Neutrophil (primary cell): ENCODE results near the gene CDK1.

ENCODE experiments used
- H3K27ac ChIP-seq: fragments of 200-600 bp; sonication (generic); 2 replicates; pipeline ENCODE4 v1.5.1; 2016; ENCODE audit warnings: mild to moderate bottlenecking, moderate library complexity
- H3K27me3 ChIP-seq: fragments of 200-600 bp; sonication (generic); 2 replicates; pipeline ENCODE4 v1.6.0; 2016; ENCODE audit warnings: mild to moderate bottlenecking
- H3K36me3 ChIP-seq: fragments of 200-600 bp; sonication (generic); 2 replicates; pipeline ENCODE4 v1.5.1; 2017
- H3K4me1 ChIP-seq, 2 experiments: fragments of 200-600 bp in 1 of 2; sonication (generic) in 1 of 2; 1 replicate in 1 of 2; 2 replicates in 1 of 2; pipeline versions ENCODE4 v1.5.1 to v1.6.1; 2013 to 2016; ENCODE audit warnings: low read depth in 1 of 2, low read length in 1 of 2, mild to moderate bottlenecking in 1 of 2, moderate library complexity in 1 of 2; ENCODE audit not compliant: control insufficient read depth in 1 of 2, insufficient read depth in 1 of 2
- H3K4me3 ChIP-seq, 2 experiments: fragments of 200-600 bp in 1 of 2; sonication (generic) in 1 of 2; 1 replicate in 1 of 2; 2 replicates in 1 of 2; pipeline ENCODE4 v1.5.1; 2013 to 2016; ENCODE audit warnings: low read depth in 1 of 2, low read length in 1 of 2, mild to moderate bottlenecking in 1 of 2, moderate library complexity in 1 of 2
- H3K9me3 ChIP-seq: fragments of 200-600 bp; sonication (generic); 2 replicates; pipeline ENCODE4 v1.5.1; 2016
- TF ChIP-seq, protein P1 (sequence below): fragments of 200-600 bp; sonication (generic); IDR thresholded peaks from 2 replicates; pipeline ENCODE4 v1.5.1; 2016; ENCODE audit warnings: antibody characterized with exemption

Gene CDK1

DNA sequence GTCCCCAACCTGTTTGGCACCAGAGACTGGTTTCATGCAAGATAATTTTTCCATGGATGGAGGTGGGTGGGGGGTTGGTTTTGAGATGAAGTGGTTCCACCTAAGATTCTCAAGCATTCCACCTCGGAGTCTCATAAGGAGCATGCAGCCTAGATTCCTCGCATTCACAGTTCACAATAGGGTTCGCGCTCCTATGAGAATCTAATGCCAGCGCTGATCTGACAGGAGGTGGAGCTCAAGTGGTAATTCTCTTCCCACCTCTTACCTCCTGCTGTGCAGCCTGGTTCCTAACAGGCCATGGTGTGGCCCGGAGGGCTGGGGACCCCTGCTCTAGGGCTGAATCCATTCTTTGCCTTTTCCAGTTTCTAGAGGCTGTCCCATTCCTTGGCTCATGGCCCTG lies 19.1 kb upstream of the CDK1 start:
- no peak overlapping the region for H3K4me3 ChIP-seq
- H3K9me3 ChIP-seq = no peaks in the 10 kb centered on the region

DNA sequence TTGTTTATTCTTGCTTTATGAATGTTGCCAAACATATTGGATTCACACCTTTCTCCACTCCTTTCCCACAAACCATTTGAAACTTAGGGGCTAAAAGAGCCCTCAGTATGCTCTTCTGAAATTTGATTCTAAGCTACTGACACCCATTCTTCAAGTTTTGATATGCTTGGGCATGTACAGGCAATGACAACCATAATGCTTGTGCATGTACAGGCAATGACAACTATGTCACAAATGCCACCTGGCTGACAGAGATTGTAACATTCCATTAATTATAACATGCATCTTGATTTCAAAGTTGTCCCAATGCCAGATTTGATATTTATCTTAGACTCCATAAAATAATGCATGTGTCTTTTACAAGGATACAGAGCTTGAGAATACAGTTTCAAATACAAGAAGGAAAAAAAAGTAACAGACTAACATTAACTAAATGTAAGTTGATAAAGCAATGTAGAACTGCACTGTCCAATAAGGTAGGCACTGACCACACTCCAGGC lies 17.5 kb upstream of the CDK1 start:
- H3K27me3 ChIP-seq = no peaks in the 10 kb centered on the region
- H3K4me1 ChIP-seq = no peaks in the 10 kb centered on the region
- H3K36me3 ChIP-seq = no peaks in the 10 kb centered on the region
- H3K9me3 ChIP-seq = no peaks in the 10 kb centered on the region
- TF ChIP-seq, protein P1, sequence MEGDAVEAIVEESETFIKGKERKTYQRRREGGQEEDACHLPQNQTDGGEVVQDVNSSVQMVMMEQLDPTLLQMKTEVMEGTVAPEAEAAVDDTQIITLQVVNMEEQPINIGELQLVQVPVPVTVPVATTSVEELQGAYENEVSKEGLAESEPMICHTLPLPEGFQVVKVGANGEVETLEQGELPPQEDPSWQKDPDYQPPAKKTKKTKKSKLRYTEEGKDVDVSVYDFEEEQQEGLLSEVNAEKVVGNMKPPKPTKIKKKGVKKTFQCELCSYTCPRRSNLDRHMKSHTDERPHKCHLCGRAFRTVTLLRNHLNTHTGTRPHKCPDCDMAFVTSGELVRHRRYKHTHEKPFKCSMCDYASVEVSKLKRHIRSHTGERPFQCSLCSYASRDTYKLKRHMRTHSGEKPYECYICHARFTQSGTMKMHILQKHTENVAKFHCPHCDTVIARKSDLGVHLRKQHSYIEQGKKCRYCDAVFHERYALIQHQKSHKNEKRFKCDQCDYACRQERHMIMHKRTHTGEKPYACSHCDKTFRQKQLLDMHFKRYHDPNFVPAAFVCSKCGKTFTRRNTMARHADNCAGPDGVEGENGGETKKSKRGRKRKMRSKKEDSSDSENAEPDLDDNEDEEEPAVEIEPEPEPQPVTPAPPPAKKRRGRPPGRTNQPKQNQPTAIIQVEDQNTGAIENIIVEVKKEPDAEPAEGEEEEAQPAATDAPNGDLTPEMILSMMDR = no peak
- no peak overlapping the region for H3K4me3 ChIP-seq
- H3K27ac ChIP-seq = no peak overlapping the region

More for the DNA sequence above, 19.1 kb upstream of the CDK1 start:
- Histone ChIP-seq H3K36me3 (no peaks in the 10 kb centered on the region), H3K27me3 (no peaks in the 10 kb centered on the region), H3K4me1 (no peaks in the 10 kb centered on the region), H3K27ac (no peak overlapping the region)
- TF ChIP-seq, protein P1 = no peak

DNA sequence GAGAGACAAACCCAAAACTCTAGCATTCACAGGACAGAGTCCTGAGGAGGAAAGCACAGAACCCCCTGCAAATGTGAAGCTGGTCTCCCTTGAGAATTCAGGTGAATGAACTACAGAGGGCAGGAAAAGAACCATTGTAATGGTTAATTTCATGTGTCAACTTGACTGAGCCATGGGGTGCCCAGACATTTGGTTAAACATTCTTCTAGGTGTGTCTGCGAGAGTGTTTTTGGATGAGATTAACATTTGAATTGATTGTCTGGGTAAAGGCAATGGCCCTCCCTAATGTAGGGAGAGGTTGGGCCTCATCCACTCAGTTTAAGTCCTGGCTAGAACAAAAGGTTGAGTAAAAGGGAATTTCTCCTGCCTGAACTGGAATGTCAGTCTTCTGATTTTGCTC lies 15.7 kb upstream of the CDK1 start:
- H3K36me3 ChIP-seq = no peaks in the 10 kb centered on the region
- H3K27ac ChIP-seq = no peak overlapping the region
- no peak overlapping the region for H3K4me3 ChIP-seq
- H3K4me1 ChIP-seq = no peaks in the 10 kb centered on the region
- no peaks in the 10 kb centered on the region for H3K9me3 ChIP-seq
- H3K27me3 ChIP-seq = no peaks in the 10 kb centered on the region
- TF ChIP-seq, protein P1 = no peak

DNA sequence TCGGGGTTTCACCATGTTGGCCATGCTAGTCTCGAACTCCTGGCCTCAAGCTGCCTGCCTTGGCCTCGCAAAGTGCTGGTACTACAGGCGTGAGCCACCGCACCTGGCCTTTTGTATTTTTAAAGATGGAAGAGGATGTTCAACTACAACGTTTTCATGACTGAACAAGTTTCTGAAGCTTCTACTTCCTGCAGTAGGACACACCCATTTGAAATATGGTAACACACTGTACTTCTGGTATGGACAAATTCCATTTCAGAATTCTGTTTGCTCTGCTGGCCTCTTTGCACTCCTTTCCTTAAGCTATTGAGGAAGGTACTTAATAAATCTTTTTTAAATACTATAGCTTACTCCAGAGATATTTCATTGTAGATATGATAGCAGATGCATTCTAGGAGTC lies 10.9 kb upstream of the CDK1 start:
- TF ChIP-seq, protein P1 = no peak
- no peaks in the 10 kb centered on the region for H3K27me3 ChIP-seq
- no peaks in the 10 kb centered on the region for H3K9me3 ChIP-seq
- H3K36me3 ChIP-seq = no peaks in the 10 kb centered on the region
- H3K4me3 ChIP-seq = no peak overlapping the region
- no peak overlapping the region for H3K27ac ChIP-seq
- H3K4me1 ChIP-seq = no peaks in the 10 kb centered on the region

DNA sequence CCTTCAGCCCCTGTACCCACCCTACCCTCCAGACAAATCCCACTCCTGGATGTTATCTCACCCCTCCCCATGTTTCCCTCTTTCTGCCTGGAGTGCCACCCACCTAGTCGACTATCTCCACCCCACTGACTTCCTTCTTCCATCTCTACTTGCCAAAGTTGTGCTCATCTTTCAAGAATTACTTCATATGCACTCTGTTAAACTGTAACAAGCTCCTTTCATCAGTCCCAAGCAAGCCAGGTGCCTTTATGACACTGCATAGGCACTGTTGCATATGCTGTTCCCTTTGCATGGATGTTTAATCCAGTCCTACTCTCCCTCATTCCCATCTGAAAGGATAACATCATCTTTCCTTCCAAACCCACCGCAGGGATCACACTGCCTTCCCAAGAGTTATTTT lies 8.9 kb upstream of the CDK1 start:
- TF ChIP-seq, protein P1 = no peak
- Histone ChIP-seq H3K36me3 (no peaks in the 10 kb centered on the region), H3K4me3 (no peak overlapping the region), H3K27me3 (no peaks in the 10 kb centered on the region), H3K4me1 (no peaks in the 10 kb centered on the region), H3K27ac (no peak overlapping the region), H3K9me3 (no peaks in the 10 kb centered on the region)

DNA sequence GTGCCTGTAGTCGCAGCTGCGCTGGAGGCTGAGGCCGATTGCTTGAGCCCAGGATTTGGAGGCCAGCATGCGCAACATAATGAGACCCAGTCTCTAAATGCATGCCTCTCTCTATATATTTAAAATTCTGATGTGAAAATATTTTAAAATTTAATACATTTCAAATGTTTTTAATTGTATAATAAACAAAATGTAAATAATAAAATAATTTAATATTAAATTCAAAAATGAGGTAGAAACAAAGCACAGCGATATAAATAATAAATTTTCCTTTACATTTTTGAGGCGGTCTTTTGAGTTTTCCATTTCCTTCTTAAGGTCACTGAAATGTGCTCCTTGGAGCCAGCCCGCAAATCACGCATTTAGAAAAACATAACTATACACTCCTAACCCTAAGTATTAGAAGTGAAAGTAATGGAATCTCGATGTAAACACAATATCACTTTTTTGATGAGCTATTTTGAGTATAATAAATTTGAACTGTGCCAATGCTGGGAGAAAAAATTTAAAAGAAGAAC lies 523 bp upstream of the CDK1 start:
- no peaks in the 10 kb centered on the region for H3K36me3 ChIP-seq
- TF ChIP-seq, protein P1 = no peak
- no peaks in the 10 kb centered on the region for H3K27me3 ChIP-seq
- H3K27ac ChIP-seq = peak overlapping the region; percentile 35
- H3K9me3 ChIP-seq = no peaks in the 10 kb centered on the region
- H3K4me3 ChIP-seq = peak overlapping the region; percentile 65
- H3K4me1 ChIP-seq = peaks cover 14 to 17% of the 10 kb centered on the region in 2 experiments
